HUDEP-2 (cell line): ENCODE results near the gene NCBP2L.

Source experiments
- DNase-seq, 76 experiments: peaks; one replicate each; lab custom pipeline; 2025; ENCODE audit not compliant: unreplicated experiment in 76 of 76; lab: John Stamatoyannopoulos, UW

Gene NCBP2L

DNA sequence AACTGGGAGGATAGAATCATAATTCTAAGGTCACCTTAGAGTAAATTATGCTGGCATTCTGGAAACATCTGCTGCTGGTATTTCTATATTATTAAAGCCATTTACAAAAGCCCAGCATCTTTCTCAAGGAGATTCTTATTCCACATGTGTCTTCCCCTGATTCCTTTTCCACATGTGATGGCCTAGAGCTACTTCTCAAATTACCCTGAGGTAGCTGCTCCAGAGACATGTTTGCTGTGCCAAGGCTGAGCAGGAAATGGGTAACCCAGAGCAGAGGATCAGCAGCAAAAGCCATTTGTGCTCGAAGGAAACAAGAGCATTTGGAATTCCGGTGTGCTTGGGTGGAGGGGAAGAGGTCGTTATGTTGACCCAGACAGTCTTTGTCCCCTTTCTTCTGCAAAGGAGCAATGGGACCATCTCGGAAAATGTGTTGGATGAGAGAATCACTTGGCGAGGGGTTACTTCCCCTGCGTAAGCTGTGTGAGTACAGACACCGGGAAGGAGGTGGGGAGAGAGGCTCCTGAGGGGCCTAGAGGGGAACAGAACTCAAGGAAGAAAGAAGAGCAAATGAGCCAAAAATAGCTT lies 26.6 kb upstream of the NCBP2L start:
- DNase-seq, result no peak

DNA sequence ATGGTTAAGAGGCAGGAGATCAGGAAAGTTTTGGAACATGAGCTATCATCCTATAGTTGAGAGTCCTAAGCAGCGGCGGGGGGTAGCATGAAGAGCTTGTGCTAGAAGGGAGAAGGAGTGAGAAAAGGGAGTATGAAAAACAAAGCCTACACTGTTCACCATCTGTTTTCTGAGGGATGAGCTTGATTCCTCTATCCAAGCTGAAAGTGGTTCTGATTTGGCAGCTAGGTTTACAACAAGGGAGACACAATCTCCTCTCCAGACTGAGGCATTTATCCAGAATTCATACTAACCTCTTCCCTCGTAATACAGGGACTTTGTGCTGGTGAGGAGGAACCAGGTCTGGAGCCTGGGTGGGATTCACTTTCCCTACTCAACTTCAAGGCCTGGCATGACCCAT lies 25.5 kb upstream of the NCBP2L start:
- no peak for DNase-seq

DNA sequence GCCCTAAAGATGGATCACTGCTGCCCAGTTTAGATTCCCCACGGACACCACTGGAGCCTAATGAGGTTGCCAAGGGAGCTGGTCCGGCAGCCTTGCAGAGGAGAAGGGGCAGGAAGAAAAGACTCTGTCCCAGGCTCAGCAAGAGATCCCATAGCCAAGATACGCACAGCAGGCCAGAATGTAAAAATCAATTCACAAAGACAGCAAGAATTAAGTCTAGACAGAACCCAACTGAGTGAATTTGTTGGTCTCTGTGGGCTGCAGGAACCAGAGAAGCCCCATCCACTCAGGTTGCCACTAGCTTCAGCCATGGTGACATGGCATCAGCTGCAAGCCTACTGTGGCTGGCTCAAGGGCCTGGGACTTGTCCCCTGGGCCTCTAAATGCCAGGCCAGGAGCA lies 24.8 kb upstream of the NCBP2L start:
- DNase-seq, result no peak

DNA sequence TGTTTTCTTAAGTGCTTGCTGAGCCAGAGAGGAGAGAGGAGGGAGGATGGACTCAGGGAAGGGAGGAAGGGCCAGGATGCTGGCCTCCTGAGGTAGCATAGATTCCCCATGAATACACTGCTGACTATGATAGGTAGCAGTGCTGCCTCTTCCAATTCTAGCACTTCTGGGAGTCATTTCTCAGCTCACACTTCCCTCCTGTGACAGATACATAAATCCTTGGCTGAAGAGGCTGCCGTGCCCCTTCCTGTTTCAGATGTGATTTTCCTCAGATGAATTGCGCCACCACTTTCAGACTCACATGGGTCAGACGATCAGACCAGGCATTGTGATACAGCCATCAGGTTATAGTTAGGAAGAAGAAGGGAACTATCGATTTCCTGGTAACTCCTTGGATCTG lies 24.3 kb upstream of the NCBP2L start:
- DNase-seq, result no peak

DNA sequence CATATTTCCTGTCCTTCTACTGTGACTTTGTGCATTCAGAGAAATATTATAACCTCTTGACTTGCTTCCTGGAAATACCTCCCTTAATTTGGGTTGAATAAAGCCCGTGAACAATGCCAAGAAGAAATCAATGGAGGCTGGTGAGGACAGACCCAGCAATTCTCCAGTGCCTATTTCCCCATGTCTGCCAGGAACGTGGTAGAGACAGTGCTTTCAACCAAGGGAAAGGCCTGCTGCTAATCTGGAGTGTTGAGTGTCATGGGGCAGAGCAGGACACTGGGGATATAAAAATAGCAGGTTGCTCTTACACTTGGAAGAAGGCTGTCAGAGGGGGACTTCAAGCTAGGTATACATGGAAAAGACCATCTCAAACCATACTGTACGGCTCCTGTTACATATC lies 21.8 kb upstream of the NCBP2L start:
- DNase-seq, result no peak

DNA sequence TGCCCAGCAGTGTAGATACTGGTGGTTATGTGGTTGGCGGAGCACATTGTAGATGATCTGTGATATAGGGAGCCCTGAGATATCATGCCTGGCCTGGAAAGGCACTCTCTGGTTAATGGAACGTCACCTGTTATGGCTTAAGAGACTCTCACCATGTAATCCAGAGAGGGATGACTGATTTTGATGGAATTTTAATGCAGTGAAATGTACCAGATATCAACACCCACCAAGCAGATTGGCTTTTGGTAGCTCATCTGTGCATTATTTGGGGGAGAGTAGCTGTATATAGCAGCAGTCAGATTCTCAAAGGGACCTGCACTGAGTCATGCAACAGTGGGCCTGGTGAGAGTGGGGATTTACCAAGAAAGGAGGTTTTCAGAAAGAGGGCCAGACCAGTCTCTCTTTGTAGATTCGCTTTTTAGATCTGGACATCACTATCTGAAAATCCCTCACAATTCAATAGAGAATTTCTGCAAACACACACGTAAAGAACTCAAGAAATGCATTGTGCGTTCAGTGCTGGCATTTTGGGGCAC lies 19.2 kb upstream of the NCBP2L start:
- DNase-seq, result no peak

DNA sequence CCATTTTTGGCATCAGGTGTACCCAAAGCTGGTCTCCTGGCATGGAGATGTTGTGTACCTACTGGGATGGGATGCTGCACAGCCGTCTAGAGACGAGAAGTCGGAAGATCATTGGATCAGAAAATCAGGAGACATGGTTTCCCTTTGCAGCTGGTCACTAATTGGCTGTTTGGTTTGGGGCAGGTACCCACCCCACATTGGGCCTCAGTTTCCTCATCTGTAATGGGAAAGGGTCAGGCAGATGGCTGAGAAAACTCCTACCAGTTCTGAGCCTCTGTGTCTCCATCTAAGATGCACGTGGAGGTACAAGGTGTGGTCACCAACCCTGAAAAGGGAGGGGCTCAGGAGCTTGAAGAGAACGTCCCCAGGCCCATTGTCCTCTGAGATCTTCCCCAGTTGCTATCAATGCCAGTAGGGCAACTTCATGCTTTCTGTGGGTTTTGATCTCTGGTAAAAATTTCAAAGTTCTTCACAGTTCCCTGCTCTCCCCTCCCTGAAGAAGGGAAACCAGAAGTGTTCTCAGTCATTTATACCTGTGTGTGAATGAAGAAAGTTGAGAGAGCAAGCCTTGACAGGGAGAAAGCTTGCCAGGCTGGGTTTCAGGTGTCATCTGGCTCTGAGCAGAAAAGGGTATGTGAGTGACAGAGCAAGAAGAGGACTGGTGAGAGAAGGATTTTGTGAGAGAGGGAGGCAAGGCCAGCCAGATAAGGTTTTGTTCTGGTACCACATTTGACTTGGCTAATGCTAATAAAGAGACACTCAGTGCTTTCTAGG lies 17.0 kb upstream of the NCBP2L start:
- DNase-seq, result no peak

DNA sequence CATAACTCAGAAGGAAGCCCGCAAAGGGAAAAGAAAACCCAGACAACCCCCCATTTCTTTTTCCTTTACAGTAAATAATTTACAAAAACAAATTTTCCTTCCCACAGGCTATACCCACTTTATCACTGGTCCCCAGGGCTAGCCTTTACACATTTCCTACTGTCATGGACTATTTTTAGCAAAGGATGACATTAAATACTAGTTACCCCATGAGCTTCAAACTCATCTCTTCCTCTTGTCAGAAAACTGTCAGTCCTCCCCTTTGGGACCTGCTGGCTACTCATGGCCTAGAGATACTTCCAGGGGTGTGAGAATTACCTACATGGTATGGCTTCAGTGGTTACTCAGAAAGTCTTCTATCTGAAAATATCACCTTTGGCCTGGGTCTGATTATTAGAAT lies 13.9 kb upstream of the NCBP2L start:
- no peak for DNase-seq

DNA sequence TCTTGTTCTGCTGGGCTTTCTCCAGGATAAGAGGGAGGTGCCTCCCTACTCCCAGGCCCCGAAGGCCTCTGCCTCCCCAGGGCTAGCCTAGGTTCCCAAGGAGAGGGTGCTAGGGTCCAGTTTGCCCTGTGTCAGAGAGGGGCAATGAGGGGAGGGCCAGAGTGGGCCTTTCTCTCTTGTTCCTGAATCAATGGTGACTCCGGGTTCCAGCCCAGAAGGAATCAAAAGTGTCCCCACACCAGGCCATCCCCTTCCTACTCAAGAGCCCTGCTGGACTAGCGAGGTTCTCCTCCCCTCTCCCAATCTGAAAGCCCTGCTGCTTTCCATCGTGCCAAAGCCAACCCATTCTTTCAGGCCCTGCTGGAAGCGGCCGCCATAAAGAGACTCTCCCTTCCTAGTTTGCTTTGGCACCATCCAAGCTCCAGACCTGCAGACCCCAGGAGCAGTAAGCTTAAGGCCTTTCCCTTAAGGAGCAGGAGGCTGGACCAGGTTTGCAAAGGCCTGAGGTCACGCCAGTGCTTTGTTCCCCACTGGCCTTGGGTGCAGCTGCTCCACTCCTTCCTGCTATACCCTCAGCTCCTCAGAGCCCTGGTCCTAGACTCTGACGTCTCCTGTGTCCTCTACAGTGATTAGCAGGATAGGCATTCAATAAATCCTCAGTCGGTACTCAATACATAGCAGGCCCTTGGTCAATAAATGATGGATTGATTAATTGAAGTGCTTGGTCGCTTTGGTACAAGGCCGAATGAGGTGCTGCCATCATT lies 12.5 kb upstream of the NCBP2L start:
- DNase-seq, result no peak

DNA sequence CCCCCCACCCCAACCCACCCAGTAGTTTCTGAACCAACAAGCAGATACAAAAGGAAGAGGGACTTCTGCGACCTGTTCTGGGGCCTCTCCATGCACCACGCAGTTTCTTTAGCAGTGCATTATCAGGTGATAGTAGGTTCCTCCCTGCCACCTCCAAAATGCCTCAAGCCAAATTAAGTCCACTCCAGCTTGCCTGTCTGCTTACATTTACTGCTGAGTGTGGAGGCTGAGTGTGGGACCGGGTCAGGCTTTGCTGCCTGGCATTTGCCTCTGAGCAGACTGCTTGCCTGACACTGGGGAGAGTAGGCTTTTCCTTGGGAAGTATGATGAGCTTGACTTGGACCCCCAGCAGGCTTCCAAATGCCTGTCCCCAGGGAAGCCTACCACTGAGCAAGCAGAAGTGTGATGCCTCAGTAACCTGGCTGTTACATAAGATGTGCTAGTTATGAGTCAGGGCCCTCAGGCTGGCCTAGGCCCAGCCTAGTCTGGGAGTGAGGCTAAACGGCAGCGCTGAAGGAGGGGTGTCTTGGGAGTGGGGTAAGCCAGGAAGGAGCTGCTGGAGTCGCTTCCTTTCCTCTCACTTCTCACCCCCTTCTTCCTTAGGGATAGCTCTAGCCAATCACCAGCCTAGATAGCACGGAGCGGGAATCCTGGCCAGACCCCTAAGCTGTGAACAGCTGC lies 10.9 kb upstream of the NCBP2L start:
- DNase-seq, result no peak

DNA sequence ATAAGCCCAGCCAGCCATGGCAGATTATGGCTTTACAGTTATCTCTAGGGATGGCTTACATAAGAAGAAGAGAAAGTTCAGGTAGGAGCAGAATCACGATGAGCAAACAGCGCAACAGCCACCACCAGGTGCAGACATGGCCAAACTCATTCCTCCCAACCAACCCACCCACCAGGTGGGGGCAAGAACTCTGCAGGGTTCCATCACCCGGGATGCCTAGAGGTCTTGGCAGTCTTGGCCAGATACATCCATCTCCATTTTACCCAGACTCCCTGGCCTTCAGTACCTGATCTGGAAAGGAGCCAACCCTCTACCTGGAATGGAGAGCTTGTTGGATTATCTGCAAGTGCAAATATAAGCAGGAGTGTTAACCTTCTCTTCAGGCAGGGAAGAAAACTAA lies 9.5 kb upstream of the NCBP2L start:
- DNase-seq, result no peak

DNA sequence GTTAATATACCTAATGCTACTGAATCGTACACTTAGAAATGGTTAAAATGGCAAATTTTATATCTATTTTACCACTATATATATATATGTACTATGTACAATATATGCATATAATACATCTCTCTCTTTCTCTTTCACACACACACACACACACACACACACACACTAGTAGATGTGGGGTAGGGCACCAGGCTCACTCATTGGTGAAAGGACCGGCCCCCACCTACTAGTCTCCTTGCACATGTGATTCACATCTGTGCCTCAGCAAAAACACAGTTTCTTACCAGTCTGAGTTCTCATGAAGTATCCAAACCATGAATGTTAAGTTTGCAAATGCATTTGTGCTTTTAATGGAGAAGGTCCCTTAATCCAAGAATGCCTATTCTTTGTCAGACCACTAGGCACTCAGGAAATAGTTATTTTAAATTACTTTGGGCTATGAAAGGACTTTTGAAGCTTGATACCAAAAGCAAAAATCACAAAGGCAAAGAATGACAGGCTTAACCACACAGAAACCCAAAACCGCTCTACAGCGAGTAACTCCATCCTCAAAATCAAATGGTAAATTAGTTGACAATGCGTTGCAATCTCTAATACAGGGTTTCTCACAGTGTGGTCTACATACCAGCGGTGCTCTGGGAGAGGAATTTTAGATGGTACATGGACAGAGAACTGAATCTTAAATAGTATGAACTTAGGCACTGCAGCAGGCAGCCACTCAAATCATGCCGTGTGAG lies 7.8 kb upstream of the NCBP2L start:
- peak in 1 of 76 experiments; percentile 2 for DNase-seq

DNA sequence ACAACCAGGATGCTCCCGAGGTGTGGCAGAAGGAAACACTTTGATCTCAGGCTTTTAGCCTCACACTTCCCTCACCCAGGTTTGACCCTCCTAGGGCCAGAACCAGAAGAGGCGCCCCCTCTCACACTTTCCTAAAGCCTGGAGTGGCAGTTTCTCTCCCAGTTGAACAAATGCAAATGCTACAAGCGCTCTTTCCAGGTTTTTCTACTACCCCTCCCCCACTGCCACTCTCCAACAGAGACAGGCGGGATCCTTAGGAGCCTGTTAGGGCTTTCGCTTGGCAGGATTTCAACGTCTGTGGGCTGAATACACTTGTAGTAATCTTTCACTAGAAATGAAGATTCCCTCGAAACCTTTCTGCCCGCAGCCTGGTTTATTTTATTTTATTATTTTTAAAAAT lies 4.3 kb upstream of the NCBP2L start:
- no peak for DNase-seq

DNA sequence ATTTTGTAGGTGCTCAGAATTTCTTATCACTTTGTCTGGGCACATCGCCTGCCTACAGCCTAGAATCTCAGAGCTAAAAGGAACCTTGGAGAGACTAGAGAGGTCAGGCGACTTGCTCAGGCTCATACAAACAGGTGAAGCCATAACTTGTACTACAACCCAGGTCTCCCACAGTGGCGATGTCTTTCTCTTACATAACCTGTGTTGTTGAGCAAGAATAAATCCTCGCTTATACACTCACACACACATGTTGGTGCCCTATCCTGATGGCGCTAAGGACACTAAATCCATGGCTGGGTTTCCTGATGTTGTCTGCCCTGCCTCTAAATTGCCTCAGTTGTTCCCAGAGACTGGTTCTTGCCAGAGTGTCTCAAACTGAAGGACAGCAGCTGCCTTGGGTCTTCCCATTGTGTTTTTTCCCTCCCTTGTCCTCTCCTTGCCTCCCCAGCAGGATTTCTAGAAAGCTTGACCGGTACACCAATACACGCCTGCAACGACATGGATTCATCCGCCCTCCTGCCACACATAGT lies 3.6 kb upstream of the NCBP2L start:
- DNase-seq, result no peak

DNA sequence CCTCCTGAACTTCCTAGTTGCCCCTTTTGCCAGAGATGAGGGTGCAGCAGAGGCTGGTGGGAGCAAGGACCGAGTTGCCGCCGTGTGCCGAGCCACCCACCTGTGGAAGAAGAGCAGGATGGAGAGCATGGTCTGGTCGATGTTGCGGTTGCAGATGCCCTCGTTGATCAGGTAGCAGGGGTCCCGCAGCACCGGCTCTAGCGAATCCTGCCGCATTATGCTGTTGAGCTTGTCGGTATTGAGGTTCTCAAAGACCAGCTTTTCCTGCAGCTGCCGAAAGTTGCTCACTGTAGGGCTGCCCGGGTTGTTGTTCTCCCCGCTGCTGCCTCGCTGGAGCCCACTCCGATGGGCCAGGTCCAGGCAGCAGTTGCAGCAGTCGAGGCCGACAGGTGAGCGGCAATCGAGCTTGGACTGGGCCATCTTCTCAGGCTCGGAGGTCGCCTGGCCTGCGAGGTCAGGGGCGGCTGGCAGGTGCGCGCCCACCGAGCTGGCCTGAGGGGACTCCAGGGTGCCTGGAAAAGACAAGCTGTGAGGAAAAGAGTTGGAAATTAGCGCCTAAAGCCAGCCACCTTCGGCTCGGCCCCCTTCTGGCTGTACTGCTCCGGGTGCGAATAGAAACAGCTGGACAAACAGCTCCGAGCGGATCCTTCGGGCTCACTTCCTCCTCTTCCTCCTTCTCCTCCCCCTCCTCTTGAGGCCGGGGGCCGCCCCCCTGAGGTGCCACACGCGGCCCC lies 2.4 kb upstream of the NCBP2L start:
- DNase-seq, result peak in 2 of 76 experiments; percentile 23 to 39

DNA sequence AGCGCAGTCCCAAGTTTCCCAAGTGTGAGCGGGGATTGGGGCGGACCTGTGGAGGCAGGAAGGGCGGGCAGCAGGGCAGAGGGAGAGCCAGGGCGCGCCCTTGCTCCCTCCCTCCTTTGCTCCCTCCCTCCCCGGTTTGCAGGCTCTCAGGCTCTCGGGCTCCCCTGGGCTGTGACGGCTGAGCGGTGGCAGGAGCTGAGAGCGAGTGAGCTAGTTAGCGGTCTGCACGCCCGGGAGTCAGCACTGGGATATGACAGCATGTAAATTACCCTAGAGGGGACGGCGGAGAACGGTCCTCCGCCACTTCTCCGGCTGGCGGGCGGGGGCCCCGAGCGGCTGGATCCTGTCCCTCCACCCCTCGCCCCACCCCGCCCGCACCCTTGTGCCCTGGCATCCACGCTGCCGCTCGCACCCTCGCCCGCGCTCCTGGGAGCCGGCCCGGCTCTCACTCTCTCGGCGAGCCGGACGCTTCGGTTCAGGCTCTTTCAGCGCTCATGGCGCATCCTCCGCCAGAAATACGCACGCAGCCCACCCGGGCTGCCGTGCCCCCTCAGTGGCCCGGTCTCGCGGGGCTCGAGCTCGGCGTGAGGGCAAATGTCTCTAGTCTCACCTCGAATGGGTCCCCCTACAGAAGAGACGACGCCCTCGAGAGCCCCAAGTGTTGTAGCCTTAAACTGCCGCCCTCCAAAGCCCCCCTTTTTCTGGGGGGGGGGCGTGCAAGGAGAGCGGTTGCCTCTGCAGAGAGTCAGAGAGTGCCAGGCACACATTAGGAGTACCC lies 1.6 kb upstream of the NCBP2L start, which contains the start of gene TSC22D3:
Gene TSC22D3, minus strand, starts transcription at position 54 of the 778 bp plus-strand sequence. CDS start 368 bp downstream, outside the sequence.
- peak in 74 of 76 experiments; percentile 6 to 82 (median 66) for DNase-seq

DNA sequence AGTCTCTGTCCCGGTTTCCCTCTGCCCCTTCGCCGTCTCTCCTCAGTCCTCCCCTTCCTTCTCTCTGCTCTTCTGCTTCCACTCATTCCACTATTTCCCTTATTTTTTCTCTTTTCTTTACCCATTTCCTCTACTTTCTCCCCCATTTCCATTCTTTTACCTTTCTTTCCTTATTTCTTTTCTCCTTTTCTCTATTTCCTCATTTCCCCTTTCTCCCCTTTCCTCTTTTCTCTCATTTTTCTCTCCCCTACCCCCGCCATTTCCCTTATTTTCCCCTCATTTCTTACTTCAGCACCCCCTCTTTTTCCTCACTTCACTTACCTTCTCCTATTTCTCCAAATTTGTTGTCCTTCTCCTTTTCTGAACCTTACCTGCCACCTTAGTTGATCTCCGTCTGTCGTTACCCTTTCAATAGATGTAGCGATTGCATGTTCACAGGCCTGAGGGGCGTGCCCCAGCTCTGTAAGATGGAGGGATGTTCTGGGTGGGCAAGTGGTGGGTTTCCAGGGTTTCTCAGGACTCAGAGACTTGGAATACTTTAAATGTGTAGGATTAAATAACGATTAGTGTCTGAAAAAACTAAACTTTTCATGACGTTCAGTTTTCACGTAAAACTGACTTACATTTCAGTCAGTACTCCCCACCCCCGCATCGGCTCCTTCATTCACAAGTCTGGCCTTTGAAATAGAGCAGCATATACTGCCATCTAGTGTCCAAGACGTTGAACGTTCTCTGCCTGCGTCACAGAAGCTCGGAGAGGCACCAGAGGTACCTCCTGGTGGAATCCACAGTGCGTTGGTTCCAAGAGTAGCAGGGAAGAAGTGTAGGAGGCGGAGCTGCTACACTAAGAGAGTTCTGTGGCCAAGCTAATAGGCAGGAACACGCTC lies 641 bp upstream of the NCBP2L start:
- DNase-seq, result peak in 72 of 76 experiments; percentile 2 to 82 (median 55)
